H1 (cell line): Measurements from ENCODE around the gene KCNQ2. TPM values are rescaled to one million over a fixed set of nuclear protein-coding genes. Genes with fewer than 3 reads are reported as not detected.

ENCODE experiments used
- CTCF ChIA-PET: fragments of 300-600 bp; sonication (Branson Sonifier 250); formaldehyde crosslinking; loops from one replicate; lab custom pipeline; 2021; ENCODE audit not compliant: partially characterized antibody; lab: Charles Lee
- POLR2A ChIA-PET: fragments of 300-600 bp; sonication (Branson Sonifier 250); formaldehyde crosslinking; loops from one replicate; lab custom pipeline; 2021; ENCODE audit warnings: inconsistent platforms; ENCODE audit not compliant: partially characterized antibody; lab: Charles Lee
- DNase-seq, 2 experiments: peaks; one replicate each; pipeline versions ENCODE4 v3.0.0 to v3.0.0-alpha.2; 2010 to 2022; ENCODE audit warnings: low spot score in 2 of 2, low read depth in 1 of 2, mixed read lengths in 1 of 2
- FAIRE-seq: peaks from 2 replicates; lab custom pipeline; 2011; peaks lifted over from hg19 to GRCh38; lab: Jason Lieb, UNC
- H2AFZ ChIP-seq: 2 replicates; pipeline ENCODE4 v1.8.1; 2012; ENCODE audit warnings: low read length, inconsistent platforms
- H2AK5ac ChIP-seq: 2 replicates; pipeline ENCODE4 v1.6.1; 2013; ENCODE audit warnings: low read depth, low read length
- H2BK120ac ChIP-seq: replicated peaks from 2 replicates; pipeline ENCODE3; 2013; ENCODE audit warnings: low read depth, low read length, inconsistent platforms
- H2BK12ac ChIP-seq: 2 replicates; pipeline ENCODE4 v1.6.1; 2013; ENCODE audit warnings: low read depth, low read length
- H2BK15ac ChIP-seq: 2 replicates; pipeline ENCODE4 v1.6.1; 2013; ENCODE audit warnings: low read length
- H2BK20ac ChIP-seq: 2 replicates; pipeline ENCODE4 v1.6.1; 2013; ENCODE audit warnings: low read length
- H2BK5ac ChIP-seq: 2 replicates; pipeline ENCODE4 v1.6.1; 2013; ENCODE audit warnings: low read depth, low read length
- H3K14ac ChIP-seq: 2 replicates; pipeline ENCODE4 v1.6.1; 2013; ENCODE audit warnings: inconsistent platforms; ENCODE audit not compliant: insufficient read length
- H3K18ac ChIP-seq: 2 replicates; pipeline ENCODE4 v1.6.1; 2013; ENCODE audit warnings: low read length; ENCODE audit errors: extremely low read depth
- H3K23ac ChIP-seq: 2 replicates; pipeline ENCODE4 v1.6.1; 2013; ENCODE audit warnings: inconsistent platforms; ENCODE audit not compliant: insufficient read length
- H3K23me2 ChIP-seq: 2 replicates; pipeline ENCODE4 v1.6.1; 2013; ENCODE audit warnings: low read depth, low read length
- H3K27ac ChIP-seq: 2 replicates; pipeline ENCODE4 v1.6.1; 2011; ENCODE audit warnings: low read depth, low read length, inconsistent platforms
- H3K27me3 ChIP-seq, 4 experiments: replicated peaks in 1 of 4; 1 replicate in 1 of 4; 2 replicates in 3 of 4; pipeline versions ENCODE4 v1.6.1 to v1.8.1; 2011 to 2013; ENCODE audit warnings: low read length in 3 of 4, mild to moderate bottlenecking in 3 of 4, inconsistent platforms in 2 of 4, mixed read lengths in 2 of 4, moderate library complexity in 1 of 4; ENCODE audit not compliant: control insufficient read depth in 3 of 4, insufficient read depth in 3 of 4; ENCODE audit errors: extremely low read depth in 1 of 4
- H3K36me3 ChIP-seq, 4 experiments: 2 replicates each; pipeline versions ENCODE4 v1.6.1 to v1.8.1; 2011 to 2013; ENCODE audit warnings: mild to moderate bottlenecking in 4 of 4, low read length in 3 of 4, moderate library complexity in 2 of 4, control low read depth in 1 of 4, inconsistent platforms in 1 of 4; ENCODE audit not compliant: insufficient read depth in 4 of 4, control insufficient read depth in 2 of 4
- H3K4ac ChIP-seq: replicated peaks from 2 replicates; pipeline ENCODE3; 2013; ENCODE audit warnings: low read length, low read depth, mixed read lengths, inconsistent platforms; ENCODE audit not compliant: insufficient read length
- H3K4me1 ChIP-seq, 4 experiments: replicated peaks in 1 of 4; 1 replicate in 1 of 4; 2 replicates in 3 of 4; pipeline versions ENCODE4 v1.6.1 to v1.8.1; 2011 to 2013; ENCODE audit warnings: low read length in 3 of 4, inconsistent platforms in 2 of 4, mixed read lengths in 1 of 4; ENCODE audit not compliant: insufficient read depth in 4 of 4, control insufficient read depth in 3 of 4
- H3K4me2 ChIP-seq, 2 experiments: 2 replicates each; pipeline versions ENCODE4 v1.6.1 to v1.8.1; 2011 to 2013; ENCODE audit warnings: low read depth in 2 of 2, low read length in 2 of 2, control low read depth in 1 of 2, inconsistent platforms in 1 of 2, mild to moderate bottlenecking in 1 of 2; ENCODE audit not compliant: insufficient read depth in 1 of 2
- H3K4me3 ChIP-seq, 4 experiments: fragments of 200-600, 300-600 bp in 1 of 4; sonication (generic), shearing (Covaris generic), sonication (Bioruptor Twin) in 1 of 4; 2 replicates each; pipeline versions ENCODE4 v1.5.1 to v1.8.1; 2011 to 2016; ENCODE audit warnings: low read length in 4 of 4, low read depth in 3 of 4, control low read depth in 2 of 4, inconsistent platforms in 2 of 4, mild to moderate bottlenecking in 2 of 4, mixed read lengths in 1 of 4, moderate library complexity in 1 of 4; ENCODE audit not compliant: insufficient read depth in 2 of 4; ENCODE audit errors: extremely low read depth in 1 of 4
- H3K56ac ChIP-seq: replicated peaks from 2 replicates; pipeline ENCODE3; 2013; ENCODE audit warnings: low read depth, mild to moderate bottlenecking, mixed read lengths, low read length, inconsistent platforms; ENCODE audit not compliant: insufficient read length
- H3K79me1 ChIP-seq: 2 replicates; pipeline ENCODE4 v1.6.1; 2013; ENCODE audit warnings: low read depth, low read length, control low read depth
- H3K79me2 ChIP-seq, 2 experiments: 2 replicates each; pipeline versions ENCODE4 v1.6.1 to v1.8.1; 2012 to 2013; ENCODE audit warnings: low read length in 2 of 2, mild to moderate bottlenecking in 2 of 2, inconsistent platforms in 1 of 2; ENCODE audit not compliant: insufficient read depth in 2 of 2, control insufficient read depth in 1 of 2
- H3K9ac ChIP-seq, 4 experiments: replicated peaks in 1 of 4; 1 replicate in 1 of 4; 2 replicates in 3 of 4; pipeline versions ENCODE4 v1.6.1 to v1.8.1; 2011 to 2013; ENCODE audit warnings: low read depth in 3 of 4, low read length in 3 of 4, control low read depth in 2 of 4, mild to moderate bottlenecking in 2 of 4, moderate library complexity in 2 of 4, inconsistent platforms in 1 of 4; ENCODE audit errors: extremely low read depth in 1 of 4
- H3K9me3 ChIP-seq, 2 experiments: 2 replicates each; pipeline versions ENCODE4 v1.6.1 to v1.8.1; 2012 to 2013; ENCODE audit warnings: mild to moderate bottlenecking in 2 of 2, moderate library complexity in 2 of 2, control low read depth in 1 of 2, inconsistent platforms in 1 of 2, low read depth in 1 of 2, low read length in 1 of 2, mixed read lengths in 1 of 2; ENCODE audit not compliant: insufficient read depth in 2 of 2
- H4K20me1 ChIP-seq, 2 experiments: replicated peaks in 1 of 2; 2 replicates each; pipeline versions ENCODE3 to v1.8.1; 2011 to 2013; ENCODE audit warnings: inconsistent platforms in 2 of 2, low read length in 2 of 2, mild to moderate bottlenecking in 1 of 2; ENCODE audit not compliant: insufficient read depth in 2 of 2, control insufficient read depth in 1 of 2
- H4K5ac ChIP-seq: 2 replicates; pipeline ENCODE4 v1.6.1; 2013; ENCODE audit warnings: low read length, low read depth, mixed read lengths, inconsistent platforms; ENCODE audit not compliant: insufficient read length
- H4K8ac ChIP-seq: 2 replicates; pipeline ENCODE4 v1.8.0; 2013; ENCODE audit warnings: mild to moderate bottlenecking, moderate library complexity, low read length, inconsistent platforms; ENCODE audit not compliant: insufficient read depth; ENCODE audit errors: extremely low read depth
- H4K91ac ChIP-seq: replicated peaks from 2 replicates; pipeline ENCODE3; 2013; ENCODE audit warnings: low read length, mixed read lengths, inconsistent platforms; ENCODE audit not compliant: insufficient read length
- SAP30 ChIP-seq: fragments of 300-600 bp; sonication (generic); IDR thresholded peaks from 2 replicates; pipeline ENCODE4 v1.7.1; 2012; ENCODE audit warnings: low read length, moderate library complexity, mild to moderate bottlenecking, inconsistent platforms; ENCODE audit not compliant: insufficient read depth, insufficient replicate concordance
- TAF7 ChIP-seq: optimal IDR thresholded peaks from 2 replicates; pipeline ENCODE3; 2011; ENCODE audit warnings: low read depth, mild to moderate bottlenecking, inconsistent platforms, low read length, moderate library complexity, borderline replicate concordance
- WGBS, 2 experiments: shearing (Covaris generic) in 1 of 2; methylation state at CpG; one replicate each; pipeline versions ENCODE4 v1.1.6 to v1.1.7; 2013 to 2015; ENCODE audit warnings: low lambda C conversion rate in 2 of 2, mixed read lengths in 2 of 2, inconsistent platforms in 1 of 2, low coverage in 1 of 2, missing lambda C conversion rate in 1 of 2; ENCODE audit not compliant: insufficient replicate concordance in 2 of 2, insufficient coverage in 1 of 2, insufficient read length in 1 of 2; ENCODE audit errors: extremely low coverage in 1 of 2, missing lambda C conversion rate in 1 of 2; 5-methylcytosine and 5-hydroxymethylcytosine counted together
- polyA plus RNA-seq, 7 experiments: library from polyadenylated mRNA; depleted of rRNA in 3 of 7; stranded (reverse) in 5 of 7; unstranded in 2 of 7; fragments of >200 nt in 5 of 7; fragments of 200-250 nt in 2 of 7; gene quantifications; 1 replicate in 5 of 7; 2 replicates in 1 of 7; 4 replicates in 1 of 7; pipeline versions ENCODE4 v1.2.1 to v1.2.3, GENCODE V29; 2011 to 2013; ENCODE audit warnings: missing spikeins in 2 of 7, mixed read lengths in 2 of 7
- total RNA-seq: library from RNA; stranded (reverse); fragmentation: NEBNext Ultra II Directional; extraction: Animal tissue kit (Norgen Biotek cat#: 25700); gene quantifications from 2 replicates; pipeline ENCODE4 v1.2.1, GENCODE V29; 2021

Gene KCNQ2
- total and polyA plus RNA-seq, 2 of the 8 experiments (the other 6 are each of a cell fraction or from before 2014, with no cell fraction given), result 82.6 to 243 TPM

- Histone ChIP-seq H3K79me2 (no peaks in the 10 kb centered on the region), H3K4me3 (no peak overlapping the region), H3K36me3 (no peaks in the 10 kb centered on the region; a peak in 1 of 8 replicates), H3K4me2 (peak overlapping the region in 1 of 2 experiments; percentile 8; a peak in 1 of 4 replicates), H3K27me3 (no peaks in the 10 kb centered on the region), H3K56ac (no peak overlapping the region), H2BK12ac (peak overlapping the region; percentile 76; the same call in 1 of the 2 replicates), H3K9ac (no peak overlapping the region; a peak in 1 of 7 replicates), H2AFZ (no peak overlapping the region), H2BK15ac (0 out of 2 replicates have a peak overlapping the region, but pooled peaks have one; percentile 1), H4K8ac (no peak overlapping the region; the same call in 1 of the 2 replicates), H4K5ac (no peak overlapping the region), H3K14ac (peak overlapping the region; percentile 77), H3K23me2 (0 out of 2 replicates have a peak, but pooled peaks cover 2% of the 10 kb centered on the region), H3K4me1 (no peaks in the 10 kb centered on the region; a peak in 1 of 7 replicates), H3K23ac (peak overlapping the region; percentile 92), H3K4ac (peak overlapping the region; percentile 85), H2BK20ac (peak overlapping the region; percentile 38; the same call in 1 of the 2 replicates), H3K79me1 (no peaks in the 10 kb centered on the region; the same call in 1 of the 2 replicates), H3K27ac (no peak overlapping the region), H2AK5ac (0 out of 2 replicates have a peak overlapping the region, but pooled peaks have one; percentile 39), H4K20me1 (peaks cover 0 to 3% of the 10 kb centered on the region in 2 experiments), H4K91ac (peak overlapping the region; percentile 74), H2BK5ac (peak overlapping the region; percentile 44; the same call in 1 of the 2 replicates), H3K18ac (no peak overlapping the region), H2BK120ac (no peak overlapping the region), H3K9me3 (peaks cover 28 to 36% of the 10 kb centered on the region in 2 experiments)
- CTCF ChIA-PET, result no interaction called here
- WGBS, 2 experiments, result 91% methylated on average over 13 of the region's 13 CpGs; no CpG with 5 or more reads in 1 of the 2 experiments
- FAIRE-seq, result no peak
- no peak for DNase-seq
- no peak for TF ChIP-seq SAP30
- TF ChIP-seq TAF7, result no peak
- POLR2A ChIA-PET, result no interaction called here
These were observed 85.1 kb downstream of the KCNQ2 start for GRCh38 chr20:63387393-63387792.
